CD4-positive, alpha-beta T cell (primary cell): ENCODE results near the gene HDAC7. TPM values are rescaled to one million over a fixed set of nuclear protein-coding genes. Genes with fewer than 3 reads are reported as not detected.

Source experiments
- ATAC-seq: fragments of 200-7000 bp; cut with Tn5 transposase; one replicate; pipeline ENCODE4 v1.10.0; 2022; ENCODE audit warnings: mild to moderate bottlenecking; ENCODE audit not compliant: poor library complexity
- CTCF ChIA-PET: fragments of 350-600 bp; sonication (Branson Sonifier 250); formaldehyde crosslinking; loops from one replicate; lab custom pipeline; 2021; ENCODE audit warnings: antibody characterized with exemption, inconsistent platforms; lab: Charles Lee
- POLR2A ChIA-PET: fragments of 350-600 bp; sonication (Branson Sonifier 250); formaldehyde crosslinking; loops from one replicate; lab custom pipeline; 2021; ENCODE audit warnings: antibody characterized with exemption, inconsistent platforms; lab: Charles Lee
- DNase-seq, 14 experiments: peaks; one replicate each; pipeline ENCODE4 v3.0.0-alpha.2; 2013 to 2020; ENCODE audit warnings: mixed read lengths in 2 of 14
- H3K27ac ChIP-seq, 2 donors: one replicate each; pipeline versions ENCODE4 v1.5.1 to v1.7.0; 2013; ENCODE audit warnings: low read length in 2 of 2, low read depth in 1 of 2, mild to moderate bottlenecking in 1 of 2
- H3K27me3 ChIP-seq, 2 experiments: 1 replicate in 1 of 2; 2 replicates in 1 of 2; pipeline versions ENCODE4 v1.6.1 to v1.7.0; 2013; ENCODE audit warnings: low read length in 2 of 2, control low read depth in 1 of 2, mild to moderate bottlenecking in 1 of 2, moderate library complexity in 1 of 2; ENCODE audit not compliant: insufficient read depth in 2 of 2, control insufficient read depth in 1 of 2
- H3K36me3 ChIP-seq: one replicate; pipeline ENCODE4 v1.6.1; 2013; ENCODE audit warnings: low read length, control low read depth; ENCODE audit not compliant: insufficient read depth
- H3K4me1 ChIP-seq: one replicate; pipeline ENCODE4 v1.6.1; 2013; ENCODE audit warnings: low read length, control low read depth; ENCODE audit not compliant: insufficient read depth
- H3K4me3 ChIP-seq: one replicate; pipeline ENCODE4 v1.5.1; 2013; ENCODE audit warnings: mild to moderate bottlenecking, low read length, moderate library complexity
- H3K9me3 ChIP-seq, 2 experiments: 1 replicate in 1 of 2; 2 replicates in 1 of 2; pipeline versions ENCODE4 v1.6.1 to v1.7.0; 2013; ENCODE audit warnings: low read length in 2 of 2, mild to moderate bottlenecking in 2 of 2, control low read depth in 1 of 2, moderate library complexity in 1 of 2; ENCODE audit not compliant: control insufficient read depth in 1 of 2, insufficient read depth in 1 of 2
- H3K27ac Mint-ChIP-seq: one replicate; pipeline ENCODE4 v1.8.0; 2020; ENCODE audit warnings: mixed read lengths
- H3K27me3 Mint-ChIP-seq: one replicate; pipeline ENCODE4 v1.8.0; 2021; ENCODE audit warnings: mixed read lengths
- H3K36me3 Mint-ChIP-seq: one replicate; pipeline ENCODE4 v1.8.0; 2021; ENCODE audit warnings: low read depth, mixed read lengths
- H3K4me1 Mint-ChIP-seq: one replicate; pipeline ENCODE4 v1.8.0; 2021; ENCODE audit warnings: low read depth, mixed read lengths
- H3K4me3 Mint-ChIP-seq: one replicate; pipeline ENCODE4 v1.8.0; 2020; ENCODE audit warnings: mild to moderate bottlenecking, mixed read lengths
- H3K9me3 Mint-ChIP-seq: one replicate; pipeline ENCODE4 v1.8.0; 2020; ENCODE audit warnings: mixed read lengths
- intact Hi-C, 2 experiments: fragments of 100-400 bp; cut with DNase I in 1 of 2; cut with micrococcal nuclease in 1 of 2; formaldehyde crosslinking; loops; one replicate each; pipeline versions ENCODE4 v1.15.1 to v1.9.0; 2023 to 2025; cut with DNase I, micrococcal nuclease
- total RNA-seq, 174 experiments: library from RNA in 2 of 174; stranded (reverse) in 2 of 174; gene quantifications; one replicate each; pipeline ENCODE4 v1.2.3 and lab custom pipeline; 2021 to 2026
- TF ChIP-seq, protein P1 (sequence below): fragments of 200-600 bp; IDR thresholded peaks from one replicate; pipeline ENCODE4 v1.8.0; 2022; ENCODE audit warnings: antibody characterized with exemption, mild to moderate bottlenecking

HDAC7 gene
- total RNA-seq, 2 experiments from 2014 or later = 116 to 122 TPM

GRCh38 chr12:47736216-47736615 is 83.5 kb downstream of the HDAC7 start:
- H3K9me3 ChIP-seq = no peaks in the 10 kb centered on the region
- Mint-ChIP-seq H3K9me3 (no peaks in the 10 kb centered on the region), H3K27ac (no peak overlapping the region), H3K4me3 (no peak overlapping the region), H3K4me1 (peaks cover 22% of the 10 kb centered on the region), H3K27me3 (no peaks in the 10 kb centered on the region), H3K36me3 (no peaks in the 10 kb centered on the region)
- no peak for ATAC-seq
- intact Hi-C loops = no loop called here
- peaks cover 25% of the 10 kb centered on the region for H3K4me1 ChIP-seq
- no peaks in the 10 kb centered on the region for H3K36me3 ChIP-seq
- POLR2A ChIA-PET = no interaction called here
- H3K27me3 ChIP-seq = no peaks in the 10 kb centered on the region
- no peak for DNase-seq
- TF ChIP-seq, protein P1, sequence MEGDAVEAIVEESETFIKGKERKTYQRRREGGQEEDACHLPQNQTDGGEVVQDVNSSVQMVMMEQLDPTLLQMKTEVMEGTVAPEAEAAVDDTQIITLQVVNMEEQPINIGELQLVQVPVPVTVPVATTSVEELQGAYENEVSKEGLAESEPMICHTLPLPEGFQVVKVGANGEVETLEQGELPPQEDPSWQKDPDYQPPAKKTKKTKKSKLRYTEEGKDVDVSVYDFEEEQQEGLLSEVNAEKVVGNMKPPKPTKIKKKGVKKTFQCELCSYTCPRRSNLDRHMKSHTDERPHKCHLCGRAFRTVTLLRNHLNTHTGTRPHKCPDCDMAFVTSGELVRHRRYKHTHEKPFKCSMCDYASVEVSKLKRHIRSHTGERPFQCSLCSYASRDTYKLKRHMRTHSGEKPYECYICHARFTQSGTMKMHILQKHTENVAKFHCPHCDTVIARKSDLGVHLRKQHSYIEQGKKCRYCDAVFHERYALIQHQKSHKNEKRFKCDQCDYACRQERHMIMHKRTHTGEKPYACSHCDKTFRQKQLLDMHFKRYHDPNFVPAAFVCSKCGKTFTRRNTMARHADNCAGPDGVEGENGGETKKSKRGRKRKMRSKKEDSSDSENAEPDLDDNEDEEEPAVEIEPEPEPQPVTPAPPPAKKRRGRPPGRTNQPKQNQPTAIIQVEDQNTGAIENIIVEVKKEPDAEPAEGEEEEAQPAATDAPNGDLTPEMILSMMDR = no peak
- H3K4me3 ChIP-seq = no peak overlapping the region
- CTCF ChIA-PET = interaction anchor here (1.3 kb wide), 1 partner anchor 21 kb away, joined by 3 read pairs; no protein-coding TSS in a partner anchor
- H3K27ac ChIP-seq = no peak overlapping the region

- Histone ChIP-seq H3K27me3 (no peaks in the 10 kb centered on the region), H3K4me1 (peaks cover 19% of the 10 kb centered on the region), H3K9me3 (no peaks in the 10 kb centered on the region), H3K4me3 (no peak overlapping the region), H3K27ac (no peak overlapping the region), H3K36me3 (no peaks in the 10 kb centered on the region)
- ATAC-seq (no peak), DNase-seq (no peak)
- TF ChIP-seq, protein P1 = no peak
- no peak overlapping the region for H3K4me3 Mint-ChIP-seq
- POLR2A ChIA-PET = no interaction called here
- intact Hi-C loops = no loop called here
- no peaks in the 10 kb centered on the region for H3K36me3 Mint-ChIP-seq
- CTCF ChIA-PET = interaction anchor here (1.3 kb wide), 1 partner anchor 20 kb away, joined by 3 read pairs; no protein-coding TSS in a partner anchor
- peaks cover 16% of the 10 kb centered on the region for H3K4me1 Mint-ChIP-seq
- H3K9me3 Mint-ChIP-seq = no peaks in the 10 kb centered on the region
- H3K27me3 Mint-ChIP-seq = no peaks in the 10 kb centered on the region
- no peak overlapping the region for H3K27ac Mint-ChIP-seq
Measured at GRCh38 chr12:47735649-47736048, 84.1 kb downstream of the HDAC7 start.

GRCh38 chr12:47734725-47735480 is 84.8 kb downstream of the HDAC7 start:
- Histone ChIP-seq H3K9me3 (no peaks in the 10 kb centered on the region), H3K36me3 (no peaks in the 10 kb centered on the region), H3K4me3 (no peak overlapping the region), H3K27ac (no peak overlapping the region), H3K27me3 (no peaks in the 10 kb centered on the region), H3K4me1 (peaks cover 16% of the 10 kb centered on the region)
- ATAC-seq = no peak
- no peaks in the 10 kb centered on the region for H3K9me3 Mint-ChIP-seq
- ChIA-PET CTCF (no interaction called here), POLR2A (no interaction called here)
- TF ChIP-seq, protein P1 = no peak
- H3K36me3 Mint-ChIP-seq = no peaks in the 10 kb centered on the region
- H3K27me3 Mint-ChIP-seq = no peaks in the 10 kb centered on the region
- no peak overlapping the region for H3K4me3 Mint-ChIP-seq
- no peak overlapping the region for H3K27ac Mint-ChIP-seq
- H3K4me1 Mint-ChIP-seq = peaks cover 9% of the 10 kb centered on the region
- DNase-seq = no peak
- intact Hi-C loops = no loop called here
